Progenitor cell of endocrine pancreas (in vitro differentiated cells): Measurements from ENCODE around the gene ZIM2. TPM values are rescaled to one million over a fixed set of nuclear protein-coding genes. Genes with fewer than 3 reads are reported as not detected.

Experiments used
- DNase-seq: peaks from one replicate; pipeline ENCODE4 v3.0.0; 2021; ENCODE audit warnings: low spot score; ENCODE audit not compliant: unreplicated experiment
- H3K27ac Mint-ChIP-seq: 2 replicates; pipeline ENCODE4 v1.8.0; 2021; ENCODE audit warnings: mild to moderate bottlenecking, moderate library complexity, mixed read lengths
- H3K27me3 Mint-ChIP-seq: 2 replicates; pipeline ENCODE4 v1.8.0; 2021; ENCODE audit warnings: mixed read lengths
- H3K36me3 Mint-ChIP-seq: 2 replicates; pipeline ENCODE4 v1.8.0; 2022; ENCODE audit warnings: mixed read lengths; ENCODE audit not compliant: insufficient read depth
- H3K4me1 Mint-ChIP-seq: 2 replicates; pipeline ENCODE4 v1.8.0; 2021; ENCODE audit warnings: low read depth, mixed read lengths
- H3K4me3 Mint-ChIP-seq: 2 replicates; pipeline ENCODE4 v1.8.0; 2021; ENCODE audit warnings: low read depth, mild to moderate bottlenecking, moderate library complexity, mixed read lengths
- H3K9me3 Mint-ChIP-seq: 2 replicates; pipeline ENCODE4 v1.8.0; 2021; ENCODE audit warnings: low read depth, mixed read lengths
- CTCF ChIP-seq: fragments of 200-600 bp; sonication (generic); IDR thresholded peaks from one replicate; pipeline ENCODE4 v1.5.0; 2021; ENCODE audit warnings: antibody characterized with exemption, mild to moderate bottlenecking; ENCODE audit not compliant: unreplicated experiment
- long read RNA-seq: library from polyadenylated mRNA; unstranded; transcript quantifications from one replicate; pipeline ENCODE4 v2.0.0, GENCODE V29; 2020
- total RNA-seq: library from RNA; stranded (reverse); gene quantifications from 2 replicates; pipeline ENCODE4 v1.2.1, GENCODE V29; 2021

ZIM2 gene
- total RNA-seq = not detected in 2 replicates
- long read RNA-seq = 0 reads

GRCh38 chr19:56840451-56841192 is at the start of gene ZIM2, which contains the start of gene PEG3:
TSS of gene ZIM2 (minus strand) at chr19:56840726. CDS start at chr19:56824277, 16,449 bp downstream.
TSS of gene PEG3 (minus strand) at chr19:56840726. CDS start at chr19:56824655, 16,071 bp downstream.
- H3K9me3 Mint-ChIP-seq = peaks cover 28% of the 10 kb centered on the region
- TF ChIP-seq CTCF = no peak
- H3K4me1 Mint-ChIP-seq = no peaks in the 10 kb centered on the region
- no peaks in the 10 kb centered on the region for H3K27me3 Mint-ChIP-seq
- DNase-seq = no peak
- H3K4me3 Mint-ChIP-seq = no peak within 1 kb of the TSS
- H3K36me3 Mint-ChIP-seq = peaks cover 13% of the 10 kb centered on the region
- no peak within 1 kb of the TSS for H3K27ac Mint-ChIP-seq

- Mint-ChIP-seq H3K9me3 (peaks cover 54% of the 10 kb centered on the region), H3K36me3 (peaks cover 7% of the 10 kb centered on the region), H3K27ac (no peak overlapping the region), H3K4me1 (no peaks in the 10 kb centered on the region), H3K27me3 (no peaks in the 10 kb centered on the region), H3K4me3 (no peak overlapping the region)
- DNase-seq = no peak
- TF ChIP-seq CTCF = no peak
Observed at GRCh38 chr19:56885173-56885985, 44.9 kb upstream of the ZIM2 start.

GRCh38 chr19:56884441-56884840 is 43.9 kb upstream of the ZIM2 start:
- H3K36me3 Mint-ChIP-seq = peaks cover 5% of the 10 kb centered on the region

GRCh38 chr19:56880592-56881190 is 40.2 kb upstream of the ZIM2 start:
- Mint-ChIP-seq H3K36me3 (peaks cover 7% of the 10 kb centered on the region), H3K27me3 (no peaks in the 10 kb centered on the region), H3K4me1 (no peaks in the 10 kb centered on the region), H3K9me3 (peaks cover 40% of the 10 kb centered on the region), H3K4me3 (no peak overlapping the region), H3K27ac (no peak overlapping the region)
- no peak for DNase-seq
- TF ChIP-seq CTCF = no peak

More at GRCh38 chr19:56884441-56884840, 43.9 kb upstream of the ZIM2 start:
- no peak for TF ChIP-seq CTCF
- Mint-ChIP-seq H3K4me3 (no peak overlapping the region), H3K9me3 (peaks cover 55% of the 10 kb centered on the region), H3K4me1 (no peaks in the 10 kb centered on the region), H3K27me3 (no peaks in the 10 kb centered on the region), H3K27ac (no peak overlapping the region)
- DNase-seq = no peak
